Frontal cortex (tissue), 4 donors: Measurements from ENCODE around the gene DCHS1. TPM values are rescaled to one million over a fixed set of nuclear protein-coding genes. Genes with fewer than 3 reads are reported as not detected.
"Not testable (repeated sequence)": the region's sequence is repeated elsewhere in the genome, so short reads cannot be mapped to it uniquely, and the experiment has no call there.

Source experiments
- DNase-seq, 2 donors: peaks; one replicate each; pipeline ENCODE4 v3.0.0; 2012; ENCODE audit warnings: low spot score in 2 of 2
- FAIRE-seq: peaks from 2 replicates; lab custom pipeline; 2012; peaks lifted over from hg19 to GRCh38; lab: Jason Lieb, UNC
- total RNA-seq: library from RNA; depleted of rRNA; stranded (reverse); fragments of >200 nt; gene quantifications from one replicate; pipeline ENCODE4 v1.2.3, GENCODE V29; 2014
- donor health status: control.
- donor health status: control.
- donor health status: control.

The DCHS1 gene, protein sequence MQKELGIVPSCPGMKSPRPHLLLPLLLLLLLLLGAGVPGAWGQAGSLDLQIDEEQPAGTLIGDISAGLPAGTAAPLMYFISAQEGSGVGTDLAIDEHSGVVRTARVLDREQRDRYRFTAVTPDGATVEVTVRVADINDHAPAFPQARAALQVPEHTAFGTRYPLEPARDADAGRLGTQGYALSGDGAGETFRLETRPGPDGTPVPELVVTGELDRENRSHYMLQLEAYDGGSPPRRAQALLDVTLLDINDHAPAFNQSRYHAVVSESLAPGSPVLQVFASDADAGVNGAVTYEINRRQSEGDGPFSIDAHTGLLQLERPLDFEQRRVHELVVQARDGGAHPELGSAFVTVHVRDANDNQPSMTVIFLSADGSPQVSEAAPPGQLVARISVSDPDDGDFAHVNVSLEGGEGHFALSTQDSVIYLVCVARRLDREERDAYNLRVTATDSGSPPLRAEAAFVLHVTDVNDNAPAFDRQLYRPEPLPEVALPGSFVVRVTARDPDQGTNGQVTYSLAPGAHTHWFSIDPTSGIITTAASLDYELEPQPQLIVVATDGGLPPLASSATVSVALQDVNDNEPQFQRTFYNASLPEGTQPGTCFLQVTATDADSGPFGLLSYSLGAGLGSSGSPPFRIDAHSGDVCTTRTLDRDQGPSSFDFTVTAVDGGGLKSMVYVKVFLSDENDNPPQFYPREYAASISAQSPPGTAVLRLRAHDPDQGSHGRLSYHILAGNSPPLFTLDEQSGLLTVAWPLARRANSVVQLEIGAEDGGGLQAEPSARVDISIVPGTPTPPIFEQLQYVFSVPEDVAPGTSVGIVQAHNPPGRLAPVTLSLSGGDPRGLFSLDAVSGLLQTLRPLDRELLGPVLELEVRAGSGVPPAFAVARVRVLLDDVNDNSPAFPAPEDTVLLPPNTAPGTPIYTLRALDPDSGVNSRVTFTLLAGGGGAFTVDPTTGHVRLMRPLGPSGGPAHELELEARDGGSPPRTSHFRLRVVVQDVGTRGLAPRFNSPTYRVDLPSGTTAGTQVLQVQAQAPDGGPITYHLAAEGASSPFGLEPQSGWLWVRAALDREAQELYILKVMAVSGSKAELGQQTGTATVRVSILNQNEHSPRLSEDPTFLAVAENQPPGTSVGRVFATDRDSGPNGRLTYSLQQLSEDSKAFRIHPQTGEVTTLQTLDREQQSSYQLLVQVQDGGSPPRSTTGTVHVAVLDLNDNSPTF (N-terminal part only)
- total RNA-seq, result 38.3 TPM

DNA sequence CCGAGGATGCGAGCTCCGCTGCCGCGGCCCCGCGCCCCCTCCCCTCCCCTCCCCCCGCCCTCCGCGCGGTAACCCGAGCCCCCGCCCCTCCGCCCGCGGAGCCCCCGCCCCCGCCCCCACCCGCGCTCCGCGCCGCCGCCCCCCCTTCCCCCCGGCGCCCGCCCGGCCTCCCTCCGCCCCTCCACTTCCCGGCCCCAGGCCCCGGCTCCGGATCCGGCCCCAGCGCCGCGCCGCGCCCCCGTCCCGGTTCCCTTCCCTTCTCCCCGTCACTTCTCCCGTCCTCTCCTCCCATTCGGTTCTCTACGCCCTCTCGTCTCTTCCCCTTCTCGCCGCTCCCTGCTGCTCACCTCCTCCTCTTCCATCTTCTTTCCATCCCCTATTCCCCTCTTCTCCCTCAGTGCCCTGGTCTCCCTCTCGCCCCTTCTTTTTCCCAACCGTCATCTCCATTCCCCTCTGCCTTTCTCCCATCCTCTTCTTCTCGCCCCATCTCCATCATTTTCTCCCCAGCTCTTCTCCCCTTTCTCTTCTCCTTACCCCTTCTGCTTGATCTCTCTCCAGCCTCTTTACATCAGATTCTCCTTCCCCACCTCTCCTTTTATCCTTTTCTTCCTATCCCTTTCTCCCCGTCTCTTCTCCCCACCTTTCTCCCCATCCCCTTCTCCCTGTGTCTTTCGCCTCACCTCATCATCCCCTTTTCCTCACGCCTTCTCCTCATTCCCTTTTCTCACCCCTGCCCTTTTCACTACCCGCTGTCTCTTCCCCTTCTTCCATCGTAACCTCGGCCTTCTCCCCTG is at the start of gene DCHS1:
Gene DCHS1, minus strand, starts transcription at position 20 of the 794 bp plus-strand sequence. CDS start 14,196 bp downstream, outside the sequence.
- DNase-seq, result peak in 1 of 2 donors; percentile 70
- no peak for FAIRE-seq

DNA sequence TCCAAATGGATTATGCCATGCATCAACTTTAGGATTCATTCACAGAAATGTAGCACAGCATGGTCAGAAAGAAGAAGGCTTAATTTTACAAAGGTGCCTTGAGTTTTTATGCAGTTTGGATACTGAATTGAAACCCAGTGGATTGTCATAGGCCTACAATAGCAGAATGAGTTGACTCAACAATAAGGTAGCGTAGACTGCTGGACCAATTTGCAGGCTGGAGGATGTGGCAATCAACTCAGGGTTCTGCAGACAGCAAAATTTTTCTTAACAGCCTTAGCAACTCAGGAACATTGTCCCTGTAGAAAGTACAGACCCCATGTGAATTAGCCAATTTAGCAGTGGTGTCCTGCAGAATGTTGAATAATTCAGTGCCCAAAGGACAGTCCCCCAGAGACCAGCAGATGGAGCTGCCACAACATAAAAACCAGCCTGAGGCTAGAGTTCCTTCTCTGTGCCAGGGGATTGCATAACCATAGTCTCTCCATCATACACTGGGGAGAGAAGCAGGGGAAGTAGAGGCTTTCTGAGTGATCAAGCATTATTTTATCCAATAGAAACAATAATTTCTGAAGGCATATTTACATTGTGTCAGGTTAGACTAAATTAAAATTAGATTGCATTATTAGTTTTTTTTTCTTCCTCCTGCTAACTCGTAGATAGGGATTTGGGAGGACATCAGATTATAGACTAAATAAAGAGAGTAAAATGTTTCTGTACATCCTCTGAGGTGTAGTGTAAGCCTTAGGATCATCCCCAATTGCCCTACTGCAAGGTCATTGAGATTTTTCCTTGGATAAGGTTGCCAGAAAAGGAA is 47.8 kb upstream of the DCHS1 start:
- peak; percentile 52 for FAIRE-seq
- DNase-seq, result peak; percentile 47 to 58

DNA sequence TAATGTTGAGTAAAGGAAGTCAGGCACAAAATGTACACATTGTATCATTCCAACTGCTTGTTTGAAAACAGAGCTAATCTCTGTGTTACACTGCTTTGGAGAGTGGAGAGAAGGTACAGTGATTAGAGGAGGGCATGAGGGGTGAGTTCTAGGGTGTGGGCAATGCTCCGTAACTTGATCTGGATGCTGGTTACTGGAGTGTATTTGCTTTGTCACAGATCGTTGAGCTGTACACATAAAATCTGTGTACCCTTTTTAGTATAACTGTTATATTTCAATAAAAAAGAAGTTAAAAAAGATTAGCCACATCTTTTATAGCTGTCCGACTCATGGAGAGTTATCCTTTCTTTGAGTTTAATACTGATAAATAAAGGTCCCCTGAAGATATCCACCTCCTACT is 46.3 kb upstream of the DCHS1 start:
- not testable (repeated sequence) for FAIRE-seq, DNase-seq

DNA sequence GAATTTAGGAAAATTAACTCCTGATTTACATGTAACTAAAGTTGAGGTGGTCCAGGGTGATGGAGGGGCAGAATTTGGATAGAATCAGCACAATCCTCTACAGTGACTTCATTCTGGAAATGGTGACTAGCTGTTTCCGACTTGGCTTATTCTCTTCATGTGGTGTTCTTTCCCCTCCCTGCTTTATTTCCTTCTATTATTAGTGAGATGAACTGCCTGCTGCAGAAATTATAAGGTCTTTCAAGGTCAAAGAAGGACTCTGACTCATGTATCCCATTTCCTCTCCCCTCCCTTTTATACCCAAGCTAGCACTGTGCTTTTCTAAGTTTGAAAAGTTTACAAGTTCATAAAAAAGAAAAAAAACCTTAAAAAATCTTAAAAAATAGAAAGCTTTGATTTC is 39.8 kb upstream of the DCHS1 start:
- FAIRE-seq, result no peak

DNA sequence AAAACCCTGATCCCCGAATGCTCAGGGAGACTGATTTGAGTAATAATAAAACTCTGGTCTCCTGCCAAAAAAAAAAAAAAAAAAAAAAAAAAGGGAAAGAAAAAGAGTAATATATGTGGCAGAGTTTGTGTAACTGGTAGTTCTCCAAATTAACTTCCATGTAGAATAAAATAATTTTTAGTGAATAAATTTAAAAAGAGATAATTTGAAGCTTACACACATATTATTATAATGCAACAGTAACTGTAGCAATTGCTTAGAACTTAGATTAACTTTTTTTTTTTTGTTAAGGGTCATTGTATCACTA is 38.6 kb upstream of the DCHS1 start:
- FAIRE-seq (no peak), DNase-seq (no peak)

More for the DNA sequence above, 39.8 kb upstream of the DCHS1 start:
- no peak for DNase-seq

DNA sequence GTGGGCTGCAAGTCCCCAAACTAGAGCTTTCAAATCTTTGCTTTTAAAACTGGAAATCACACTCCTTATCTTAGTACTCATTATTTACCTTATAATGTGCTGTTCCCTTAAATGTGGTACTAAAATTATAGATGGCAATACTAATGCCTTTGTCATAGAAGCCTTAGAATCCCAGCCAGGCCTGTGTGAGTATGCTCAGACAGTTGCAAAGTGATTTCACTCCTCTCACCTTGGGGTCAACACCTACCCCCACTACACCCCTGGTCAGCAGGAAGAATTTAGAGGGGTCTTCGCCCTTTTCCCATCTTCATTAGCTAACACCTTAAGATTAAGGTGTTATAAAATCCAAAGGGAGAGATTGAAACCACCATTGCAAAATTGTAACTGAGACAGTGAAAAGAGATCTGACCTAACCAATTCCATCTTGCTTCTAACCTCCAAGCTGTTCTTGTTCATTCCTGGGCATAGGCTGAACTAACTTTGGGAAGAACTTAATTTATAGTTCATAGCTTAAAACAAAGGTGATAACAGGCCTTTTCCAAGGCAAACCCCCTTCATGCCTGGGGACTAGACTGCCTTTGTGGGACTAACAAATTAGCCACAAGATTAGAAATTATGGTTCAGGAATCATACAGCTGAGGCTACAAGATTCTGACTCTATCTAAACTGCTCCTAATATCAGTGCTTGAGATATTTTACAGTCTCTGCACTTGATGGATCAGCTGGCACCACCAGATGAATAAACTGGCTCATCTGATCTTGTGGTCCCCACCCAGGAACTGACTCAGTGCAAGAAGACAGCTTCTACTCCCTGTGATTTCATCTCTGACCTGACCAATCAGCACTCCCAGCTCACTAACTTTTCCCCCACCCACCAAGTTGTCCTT is 38.0 kb upstream of the DCHS1 start:
- FAIRE-seq, result no peak

DNA sequence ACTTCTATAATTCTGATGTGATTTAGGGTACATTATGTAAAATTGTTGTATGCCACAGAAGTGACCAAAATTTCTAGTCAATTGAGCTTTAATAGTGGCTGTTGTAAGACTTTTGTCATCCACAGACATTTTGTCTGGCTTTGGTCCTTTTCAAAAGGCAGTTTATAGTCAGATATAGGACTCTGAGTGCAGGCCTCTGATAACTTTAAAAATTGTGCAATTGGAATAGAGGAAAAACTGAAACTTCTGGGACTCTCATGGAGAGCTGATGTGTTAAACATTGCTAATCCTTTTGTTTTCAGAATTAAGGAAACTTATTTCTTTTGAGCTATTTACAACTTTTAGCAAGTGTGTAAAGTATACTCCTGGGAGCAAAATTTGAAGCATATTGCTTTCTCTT is 36.5 kb upstream of the DCHS1 start:
- FAIRE-seq (no peak), DNase-seq (no peak)

More for the DNA sequence above, 38.0 kb upstream of the DCHS1 start:
- no peak for DNase-seq

DNA sequence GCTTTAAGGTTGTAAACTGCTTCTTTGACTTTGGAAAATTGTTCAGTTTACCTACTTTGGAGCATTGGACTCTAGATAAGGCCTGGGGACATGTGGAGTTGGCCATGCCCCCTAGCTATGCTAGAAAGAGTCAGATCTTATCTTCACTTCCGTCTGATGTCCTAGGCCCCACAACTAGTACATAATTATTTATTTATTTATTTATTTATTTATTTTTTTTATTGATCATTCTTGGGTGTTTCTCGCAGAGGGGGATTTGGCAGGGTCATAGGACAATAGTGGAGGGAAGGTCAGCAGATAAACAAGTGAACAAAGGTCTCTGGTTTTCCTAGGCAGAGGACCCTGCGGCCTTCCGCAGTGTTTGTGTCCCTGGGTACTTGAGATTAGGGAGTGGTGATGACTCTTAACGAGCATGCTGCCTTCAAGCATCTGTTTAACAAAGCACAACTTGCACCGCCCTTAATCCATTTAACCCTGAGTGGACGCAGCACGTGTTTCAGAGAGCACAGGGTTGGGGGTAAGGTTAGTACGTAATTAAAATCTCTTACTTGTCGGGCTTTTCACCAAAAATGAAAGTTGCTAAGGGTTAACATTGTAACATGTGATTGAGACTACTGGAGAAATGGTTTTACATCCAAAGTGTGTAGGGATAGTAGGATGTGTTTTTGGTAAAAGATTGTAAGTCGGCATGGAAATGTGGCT is 35.0 kb upstream of the DCHS1 start:
- not testable (repeated sequence) for DNase-seq, FAIRE-seq

DNA sequence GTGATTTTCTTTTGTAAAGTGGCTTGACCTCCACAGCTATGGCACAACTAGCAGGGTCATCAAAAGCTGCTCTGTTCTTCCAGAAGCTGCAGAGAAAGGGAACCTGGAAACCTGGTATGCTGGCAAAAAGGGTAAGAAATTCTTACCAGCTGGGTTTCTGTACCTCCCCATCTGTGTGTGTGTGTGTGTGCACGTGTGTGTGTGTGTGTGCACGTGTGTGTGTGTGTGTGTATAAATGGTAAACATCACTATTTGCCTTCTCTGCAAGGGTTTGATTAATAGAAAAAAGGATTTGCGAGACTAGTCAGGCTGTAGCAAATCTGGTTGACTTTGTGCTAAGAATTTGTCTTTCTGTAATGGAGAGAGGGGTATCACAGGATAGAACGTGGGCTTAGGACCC is 32.3 kb upstream of the DCHS1 start:
- DNase-seq (no peak), FAIRE-seq (no peak)

DNA sequence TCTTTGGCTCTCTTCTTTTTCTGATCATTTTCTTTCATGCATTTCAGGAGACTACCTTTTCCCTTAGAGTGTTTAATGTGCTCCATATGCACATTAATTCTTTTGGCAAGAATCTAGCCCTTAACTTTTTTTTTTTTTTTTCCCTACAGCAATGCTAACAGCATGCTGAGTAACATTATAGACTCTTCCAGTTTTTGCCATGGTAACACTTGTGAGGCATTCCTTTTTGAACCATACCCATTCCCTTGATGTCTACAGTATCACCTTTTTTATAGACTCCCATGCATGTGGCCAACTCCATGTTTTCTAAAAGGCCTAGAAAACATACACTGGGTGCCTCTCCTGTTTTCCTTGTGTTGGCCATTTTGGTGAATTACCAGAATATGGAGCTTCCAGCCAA is 30.4 kb upstream of the DCHS1 start:
- DNase-seq, result no peak

DNA sequence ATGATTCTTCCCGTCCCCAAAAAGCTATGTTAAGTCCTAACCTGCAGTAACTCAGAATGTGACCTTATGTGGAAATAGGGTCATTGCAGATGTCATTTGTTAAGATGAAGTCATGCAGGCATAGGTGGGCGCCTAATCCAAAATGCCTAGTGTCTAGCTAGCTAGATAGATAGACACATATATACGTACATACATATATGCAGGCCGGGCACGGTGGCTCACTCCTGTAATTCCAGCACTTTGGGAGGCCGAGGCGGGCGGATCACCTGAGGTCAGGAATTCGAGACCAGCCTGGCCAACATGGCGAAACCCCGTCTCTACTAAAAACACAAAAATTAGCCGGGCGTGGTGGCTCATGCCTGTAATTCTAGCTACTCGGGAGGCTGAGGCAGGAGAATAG is 28.5 kb upstream of the DCHS1 start:
- FAIRE-seq, DNase-seq: not testable (repeated sequence)

More for the DNA sequence above, 30.4 kb upstream of the DCHS1 start:
- no peak for FAIRE-seq

DNA sequence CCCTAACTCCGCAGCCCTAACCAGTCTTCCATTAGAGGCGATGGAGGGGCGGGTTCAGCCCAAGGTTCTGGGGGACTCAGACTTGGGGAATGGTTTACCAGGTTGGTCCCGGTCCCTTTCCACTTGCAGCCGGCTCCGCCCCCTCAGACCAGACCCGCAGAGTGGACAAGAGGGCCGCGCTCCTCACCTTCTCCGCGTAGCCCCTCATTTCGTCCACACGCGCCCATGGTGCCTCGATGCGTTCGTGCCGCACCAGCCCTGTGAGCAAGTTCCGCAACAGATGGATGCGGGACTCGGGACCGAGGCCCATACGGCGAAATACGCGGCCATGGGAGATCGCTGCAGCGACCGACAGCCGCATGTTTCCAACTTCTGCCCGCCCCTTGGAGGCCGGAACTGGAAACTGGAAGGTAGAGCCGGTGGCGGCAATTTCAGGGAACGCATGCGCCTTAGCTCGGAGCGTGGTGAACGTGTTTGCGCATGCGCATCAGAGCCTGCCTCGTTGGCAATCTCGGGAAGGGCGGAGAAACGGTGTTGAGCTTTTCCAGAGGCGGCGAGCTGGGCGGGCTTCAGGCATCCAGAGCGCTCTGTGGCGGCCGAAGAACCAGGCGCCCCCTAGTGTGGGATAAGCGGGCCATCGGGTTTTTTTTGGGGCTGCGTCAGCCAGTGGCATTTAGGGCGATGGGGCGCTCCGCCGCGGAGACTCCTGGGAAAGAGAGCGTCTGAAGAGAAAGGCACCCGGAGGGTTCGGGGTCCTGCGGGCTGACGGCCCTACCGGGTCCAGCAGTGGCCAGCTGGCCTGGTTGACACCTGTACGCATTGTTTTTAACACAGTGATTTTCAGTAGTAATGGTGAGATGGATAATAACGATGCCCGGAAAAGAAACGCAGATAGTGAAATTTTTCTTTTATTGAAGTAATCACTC is 27.6 kb upstream of the DCHS1 start, which contains the start of gene MRPL17:
Gene MRPL17, minus strand, starts transcription at position 405 of the 926 bp plus-strand sequence. Its CDS starts 44 bp downstream, at position 361.
- DNase-seq, result peak; percentile 75 to 92
- FAIRE-seq, result no peak

DNA sequence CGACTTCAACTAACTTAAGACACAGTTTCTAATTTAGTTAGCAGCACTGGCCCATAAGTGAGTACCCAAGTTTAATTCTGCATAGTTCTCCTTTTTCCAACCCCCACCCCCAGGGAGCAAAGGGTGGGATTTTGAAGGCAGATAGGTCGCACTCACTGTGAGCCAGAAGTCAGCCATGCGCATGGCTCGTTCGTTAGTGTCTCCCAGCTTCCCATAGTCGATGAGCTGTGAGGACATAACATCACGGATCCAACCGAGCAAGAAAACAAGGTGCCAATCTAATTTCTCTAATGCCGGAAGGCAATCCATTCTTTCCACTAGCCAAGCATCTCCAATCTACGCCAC is 27.0 kb upstream of the DCHS1 start:
- no peak for FAIRE-seq
- no peak for DNase-seq

DNA sequence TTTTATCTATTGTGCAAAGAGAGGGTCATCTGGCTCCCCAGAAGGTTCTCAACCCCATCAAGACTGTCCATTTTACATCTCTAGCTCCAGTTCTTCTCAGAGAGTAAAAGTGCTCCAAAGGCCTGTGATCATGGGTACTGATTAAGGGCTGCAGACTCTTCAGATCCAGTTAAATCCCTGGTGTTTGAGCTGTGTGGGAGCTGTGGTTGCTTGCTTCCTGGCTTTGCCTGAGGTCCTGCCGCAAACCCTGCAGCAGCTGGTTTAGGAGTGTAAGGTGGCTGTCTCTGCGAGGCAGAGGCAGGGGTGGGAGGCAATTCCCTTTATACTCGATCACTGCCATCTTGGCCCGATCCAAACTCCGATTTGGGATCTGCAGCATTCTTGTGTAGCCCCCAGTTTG is 26.3 kb upstream of the DCHS1 start:
- FAIRE-seq (no peak), DNase-seq (no peak)

DNA sequence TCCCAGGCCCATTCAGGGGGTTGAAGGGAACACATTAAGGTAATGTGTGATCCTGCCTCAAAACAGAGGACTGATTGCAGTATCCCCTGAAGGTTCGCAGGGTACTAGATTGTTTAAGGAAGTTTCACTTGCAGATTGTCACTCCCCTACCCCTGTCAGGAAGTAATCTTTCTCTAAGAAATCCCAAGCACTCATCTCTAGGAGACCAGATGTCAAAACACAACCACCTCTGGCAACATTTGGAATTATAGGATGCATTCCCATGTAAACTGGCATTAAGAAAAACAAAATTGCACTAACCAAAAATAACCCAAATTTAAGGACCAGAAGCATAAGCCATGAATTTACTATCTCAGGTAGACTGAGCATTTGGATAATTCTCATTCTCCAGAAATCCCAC is 25.9 kb upstream of the DCHS1 start:
- no peak for FAIRE-seq
- no peak for DNase-seq

DNA sequence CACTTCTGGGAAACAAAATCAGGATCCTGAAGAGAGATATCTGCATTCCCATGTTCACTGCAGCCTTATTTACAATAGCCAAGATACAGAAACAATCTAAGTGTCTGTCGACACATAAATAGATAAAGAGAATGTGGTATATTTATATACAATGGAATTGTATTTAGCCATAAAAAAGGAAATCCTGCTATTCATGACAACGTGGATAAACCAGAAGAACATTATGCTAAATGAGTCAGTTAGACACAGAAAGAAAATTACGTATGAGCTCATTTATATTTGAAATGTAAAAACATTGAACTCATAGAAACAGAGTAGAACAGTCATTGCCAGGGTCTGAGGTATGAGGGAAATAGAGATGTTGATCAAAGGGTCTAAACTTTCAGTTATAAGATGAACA is 21.4 kb upstream of the DCHS1 start:
- FAIRE-seq, result no peak
- no peak for DNase-seq
